Middle frontal gyrus (tissue), 1 donor: ENCODE measurements around the gene FYB2.

ENCODE experiments used
- DNase-seq: peaks from one replicate; pipeline ENCODE4 v3.0.0-alpha.2; 2015; ENCODE audit warnings: low spot score; ENCODE audit errors: extremely low spot score

The FYB2 gene

GRCh38 chr1:56819387-56819899 is at the start of gene FYB2:
Gene FYB2 (minus strand): TSS chr1:56819404. CDS start chr1:56819290, 114 bp downstream.
- DNase-seq: no peak

GRCh38 chr1:56868761-56869160 is 49.6 kb upstream of the FYB2 start:
- DNase-seq: no peak

DNA sequence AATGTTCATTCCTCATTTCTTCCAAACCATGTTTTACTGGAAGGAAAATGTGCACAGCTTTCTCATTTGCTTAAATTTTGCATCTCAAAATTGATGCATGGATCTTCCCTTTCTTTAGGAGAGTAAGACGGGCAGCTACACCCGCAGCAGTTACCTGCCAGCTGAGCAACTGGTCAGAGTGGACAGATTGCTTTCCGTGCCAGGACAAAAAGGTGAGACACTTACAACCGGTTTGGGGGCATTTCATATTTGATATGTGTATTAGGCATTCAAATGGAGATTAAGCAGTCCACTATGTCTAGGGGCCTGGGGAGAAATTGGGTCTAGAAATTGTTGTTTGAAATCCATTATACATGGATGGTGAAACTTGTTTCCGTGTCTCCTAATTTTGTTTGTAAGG is 48.3 kb upstream of the FYB2 start:
- no peak for DNase-seq

DNA sequence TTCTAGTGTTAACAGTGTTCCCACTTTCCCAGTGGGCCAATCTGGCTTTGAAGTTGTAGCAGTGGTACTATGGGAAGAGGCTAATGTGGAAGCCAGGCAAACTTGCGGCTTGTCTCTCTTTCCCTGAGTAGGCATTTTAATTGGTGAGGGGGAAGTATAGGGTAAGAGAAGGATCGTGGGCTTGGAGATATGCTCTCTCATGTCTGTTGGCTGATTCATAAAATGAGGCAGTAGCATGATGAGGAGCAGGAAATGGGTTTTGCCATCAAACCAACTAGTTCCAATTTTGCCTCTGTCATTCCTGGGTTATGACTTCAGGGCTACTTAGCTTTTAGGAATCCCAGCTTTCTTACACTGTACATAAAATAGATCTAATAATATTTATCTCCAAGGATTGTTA is 47.5 kb upstream of the FYB2 start:
- no peak for DNase-seq

GRCh38 chr1:56864430-56864829 is 45.2 kb upstream of the FYB2 start:
- DNase-seq: no peak

DNA sequence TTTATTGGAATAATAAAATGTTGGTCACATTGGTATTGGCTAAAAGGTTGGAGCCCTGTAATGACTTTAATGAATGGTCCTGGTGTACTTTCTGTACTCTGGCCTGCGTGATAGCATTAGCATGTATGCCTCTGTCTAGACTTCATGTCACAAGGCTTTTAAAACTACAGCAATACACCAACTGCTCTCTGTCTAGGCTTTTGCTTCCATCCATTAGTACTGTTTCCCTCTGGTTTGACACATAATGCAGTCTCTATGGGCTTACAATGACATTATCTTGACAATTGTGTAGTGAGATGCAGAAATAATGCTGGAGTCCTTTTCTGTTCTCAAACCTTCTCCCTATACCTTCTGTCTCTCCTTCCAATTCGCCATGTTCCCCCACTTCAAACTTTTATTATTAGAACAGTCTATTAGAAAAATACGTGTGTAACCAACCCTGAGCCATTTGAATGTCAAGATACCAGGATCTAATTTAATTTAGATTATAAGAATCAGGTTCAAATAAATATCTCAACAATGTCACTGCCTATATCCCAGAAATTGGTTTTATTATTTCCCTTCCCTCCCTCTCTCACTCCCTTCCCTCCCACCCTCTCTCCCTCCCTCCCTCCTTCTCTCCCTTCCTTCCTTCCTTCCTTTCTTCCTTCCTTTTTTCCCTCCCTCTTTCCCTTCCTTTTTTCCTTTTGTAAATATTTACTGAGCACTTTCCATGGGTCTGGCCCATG is 44.2 kb upstream of the FYB2 start:
- DNase-seq: no peak

DNA sequence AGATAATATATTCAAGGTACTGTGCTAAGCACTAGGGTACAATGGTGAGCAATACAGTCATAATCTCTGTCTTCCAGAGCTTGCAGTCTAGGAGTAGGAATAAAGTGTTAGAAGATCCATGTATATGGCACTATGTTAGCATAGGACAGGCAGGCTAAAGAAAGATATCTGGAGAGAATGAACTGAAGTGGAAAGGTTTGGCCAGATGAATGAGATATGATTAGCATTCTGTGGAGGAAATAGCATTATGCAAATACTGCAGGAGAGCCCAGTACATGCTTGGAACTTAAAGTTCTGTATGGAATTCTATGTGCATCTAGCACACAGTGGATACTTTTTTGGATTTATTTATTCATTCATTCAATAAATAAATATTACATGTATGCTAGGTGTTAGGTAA is 40.1 kb upstream of the FYB2 start:
- DNase-seq: no peak

- no peak for DNase-seq
Measured at GRCh38 chr1:56856186-56856585, 37.0 kb upstream of the FYB2 start.

GRCh38 chr1:56855190-56855589 is 36.0 kb upstream of the FYB2 start:
- no peak for DNase-seq

GRCh38 chr1:56854521-56855099 is 35.4 kb upstream of the FYB2 start, which contains the start of gene C8A:
Gene C8A (plus strand): TSS chr1:56854797. CDS start chr1:56854902, 105 bp downstream.
- no peak for DNase-seq

- no peak for DNase-seq
Measured at GRCh38 chr1:56852476-56852875, 33.3 kb upstream of the FYB2 start.

- DNase-seq: no peak
Measured at GRCh38 chr1:56850922-56851321, 31.7 kb upstream of the FYB2 start.

DNA sequence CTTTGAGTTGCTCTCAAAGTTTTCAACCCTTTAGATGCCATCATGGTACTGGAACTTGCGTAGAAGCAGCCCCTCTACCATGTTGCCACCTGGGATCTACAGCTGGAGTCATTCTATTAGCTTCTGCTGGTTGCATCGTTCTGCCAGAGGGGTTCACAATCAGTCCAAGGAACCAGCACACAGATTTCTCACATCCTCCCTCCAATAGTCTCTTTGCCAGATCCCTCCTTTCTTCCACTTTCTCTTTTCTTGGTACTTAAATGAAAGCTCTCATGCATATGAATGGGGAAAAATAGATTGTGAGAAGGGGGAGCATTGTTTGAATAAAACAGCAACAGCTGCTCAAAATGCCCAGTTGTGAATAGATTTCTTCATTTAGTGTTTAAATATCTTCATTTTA is 31.2 kb upstream of the FYB2 start:
- no peak for DNase-seq

DNA sequence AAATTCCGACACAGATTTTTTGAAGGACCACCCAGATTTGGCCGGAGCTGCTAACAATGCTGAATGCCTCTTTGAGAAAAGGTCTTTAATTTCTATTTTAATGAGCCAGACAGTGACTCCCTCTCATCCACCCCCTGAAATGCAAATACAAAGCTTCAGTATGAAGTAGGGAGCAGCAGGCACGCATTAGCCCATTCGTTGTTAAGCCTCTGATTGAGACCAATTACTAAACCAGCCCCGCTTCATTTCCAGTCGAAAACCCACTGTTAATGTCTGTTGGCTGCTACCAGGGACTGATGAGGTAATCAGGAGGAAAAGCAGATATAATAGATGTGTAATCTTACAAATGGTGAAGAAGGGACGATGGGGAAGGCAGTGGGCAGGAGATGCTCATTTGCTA is 30.5 kb upstream of the FYB2 start:
- no peak for DNase-seq

DNA sequence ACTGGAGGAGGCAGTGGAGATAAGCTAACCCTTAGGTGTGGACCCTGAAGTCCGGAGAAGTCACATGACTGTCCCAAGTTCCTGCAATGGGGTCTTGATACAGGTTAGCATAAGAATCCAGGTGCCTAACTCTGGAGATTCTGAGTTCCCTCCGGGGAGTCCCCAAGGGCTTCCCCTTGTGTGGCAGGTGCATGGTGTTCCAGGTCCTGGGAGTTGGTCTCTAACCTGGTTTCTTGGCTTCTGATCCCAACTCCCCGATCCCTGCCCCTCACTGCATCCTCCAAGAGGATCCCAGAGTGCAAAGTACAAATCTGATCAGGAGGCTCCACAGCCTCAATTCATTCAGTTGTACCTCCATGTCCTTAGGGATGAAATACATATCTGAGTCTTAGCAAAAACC is 26.1 kb upstream of the FYB2 start:
- DNase-seq: no peak

GRCh38 chr1:56844545-56845136 is 25.4 kb upstream of the FYB2 start:
- no peak for DNase-seq

DNA sequence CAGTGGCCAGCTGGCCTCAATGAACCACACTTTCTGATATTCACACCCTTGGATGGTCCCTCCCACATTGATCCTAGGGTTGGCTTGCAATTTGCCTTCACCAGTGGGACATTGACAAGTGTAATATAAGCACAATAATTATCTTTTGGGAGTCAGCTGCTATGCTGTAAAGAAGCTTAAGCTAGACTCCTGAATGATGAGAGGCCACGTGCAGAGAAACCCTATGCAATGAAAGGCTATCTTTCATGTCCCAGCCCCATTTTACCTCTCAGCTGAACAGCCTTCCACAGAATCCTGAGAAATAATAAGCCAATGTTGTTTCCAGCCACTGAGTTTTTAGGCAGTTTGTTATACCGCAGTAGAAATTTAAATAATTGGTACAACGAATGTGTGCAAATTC is 24.3 kb upstream of the FYB2 start:
- DNase-seq: no peak

- DNase-seq: no peak
Measured at GRCh38 chr1:56838759-56839158, 19.6 kb upstream of the FYB2 start.

- DNase-seq: no peak
Measured at GRCh38 chr1:56837244-56837939, 18.2 kb upstream of the FYB2 start.

GRCh38 chr1:56836359-56836758 is 17.2 kb upstream of the FYB2 start:
- no peak for DNase-seq

DNA sequence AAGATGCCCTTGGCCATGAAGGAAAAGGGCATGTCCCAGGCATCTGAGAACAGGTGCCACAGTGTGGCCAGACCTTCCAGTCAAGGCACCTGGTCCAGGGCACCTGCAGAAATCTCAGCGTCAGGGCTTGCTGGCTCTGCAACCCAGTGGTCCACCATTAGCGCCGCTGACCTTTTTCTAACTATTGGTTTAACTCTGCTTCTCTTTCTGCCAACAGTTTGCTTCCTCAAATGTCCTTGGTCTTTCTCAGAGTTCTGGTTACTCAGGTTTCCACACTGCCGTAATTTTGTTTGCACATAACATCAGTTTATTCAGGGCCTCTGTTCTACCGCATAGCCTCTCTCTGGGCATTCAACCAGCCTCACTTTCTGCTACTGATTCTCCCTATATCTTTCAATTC is 16.5 kb upstream of the FYB2 start:
- DNase-seq: no peak
